Neural progenitor cell (in vitro differentiated cells): ENCODE measurements around the gene DOCK3. TPM values are rescaled to one million over a fixed set of nuclear protein-coding genes. Genes with fewer than 3 reads are reported as not detected.

Experiments used
- DNase-seq: peaks from one replicate; pipeline ENCODE4 v3.0.0-alpha.2; 2016; ENCODE audit warnings: low spot score
- H2AFZ ChIP-seq: fragments of 200-600 bp; sonication (generic); replicated peaks from 2 replicates; pipeline ENCODE4 v1.6.1; 2016; ENCODE audit warnings: antibody characterized with exemption
- H3F3A ChIP-seq: fragments of 200-600 bp; sonication (generic); 2 replicates; pipeline ENCODE4 v1.6.1; 2016; ENCODE audit warnings: antibody characterized with exemption, low read depth
- H3K27ac ChIP-seq: fragments of 200-600 bp; sonication (generic); 2 replicates; pipeline ENCODE4 v1.5.1; 2016; ENCODE audit warnings: mild to moderate bottlenecking
- H3K27me3 ChIP-seq: fragments of 200-600 bp; sonication (generic); 2 replicates; pipeline ENCODE4 v1.6.1; 2016; ENCODE audit warnings: mild to moderate bottlenecking, moderate library complexity
- H3K36me3 ChIP-seq: fragments of 200-600 bp; sonication (generic); 2 replicates; pipeline ENCODE4 v1.5.1; 2016
- H3K4me1 ChIP-seq: fragments of 200-600 bp; sonication (generic); 2 replicates; pipeline ENCODE4 v1.6.1; 2016; ENCODE audit warnings: mixed run types
- H3K4me2 ChIP-seq: fragments of 200-600 bp; sonication (generic); 2 replicates; pipeline ENCODE4 v1.6.1; 2016
- H3K4me3 ChIP-seq: fragments of 200-600 bp; sonication (generic); 2 replicates; pipeline ENCODE4 v1.5.1; 2016
- H3K79me2 ChIP-seq: fragments of 200-600 bp; sonication (generic); 2 replicates; pipeline ENCODE4 v1.6.1; 2016; ENCODE audit warnings: low read depth
- H3K9ac ChIP-seq: fragments of 200-600 bp; sonication (generic); 2 replicates; pipeline ENCODE4 v1.6.1; 2016
- H3K9me3 ChIP-seq: fragments of 200-600 bp; sonication (generic); 2 replicates; pipeline ENCODE4 v1.5.1; 2016; ENCODE audit warnings: low read depth
- H4K20me1 ChIP-seq: fragments of 200-600 bp; sonication (generic); 2 replicates; pipeline ENCODE4 v1.6.1; 2016; ENCODE audit warnings: low read depth
- H3K27ac Mint-ChIP-seq: 3 replicates; pipeline ENCODE4 v1.8.0; 2021; ENCODE audit warnings: mixed read lengths
- H3K27me3 Mint-ChIP-seq: 2 replicates; pipeline ENCODE4 v1.8.0; 2022; ENCODE audit warnings: low read depth, mild to moderate bottlenecking, inconsistent platforms, moderate library complexity, mixed read lengths; ENCODE audit not compliant: insufficient read depth
- H3K36me3 Mint-ChIP-seq: 3 replicates; pipeline ENCODE4 v1.8.0; 2021; ENCODE audit warnings: mixed read lengths
- H3K4me1 Mint-ChIP-seq: 3 replicates; pipeline ENCODE4 v1.8.0; 2021; ENCODE audit warnings: mixed read lengths
- H3K4me3 Mint-ChIP-seq: 3 replicates; pipeline ENCODE4 v1.8.0; 2021; ENCODE audit warnings: mild to moderate bottlenecking, moderate library complexity, mixed read lengths
- H3K9me3 Mint-ChIP-seq: 3 replicates; pipeline ENCODE4 v1.8.0; 2020; ENCODE audit warnings: mixed read lengths
- CTCF ChIP-seq: fragments of 200-600 bp; sonication (generic); IDR thresholded peaks from 2 replicates; pipeline ENCODE4 v1.5.1; 2017; ENCODE audit warnings: antibody characterized with exemption, mild to moderate bottlenecking
- EZH2 ChIP-seq: fragments of 200-600 bp; sonication (generic); IDR thresholded peaks from 2 replicates; pipeline ENCODE4 v1.6.1; 2017; ENCODE audit warnings: antibody characterized with exemption, mild to moderate bottlenecking, moderate library complexity
- EZH2phosphoT487 ChIP-seq: fragments of 200-600 bp; sonication (generic); IDR thresholded peaks from 2 replicates; pipeline ENCODE4 v1.6.1; 2017; ENCODE audit warnings: antibody characterized with exemption
- total RNA-seq: library from RNA; depleted of rRNA; stranded (reverse); fragments of >200 nt; gene quantifications from 2 replicates; pipeline ENCODE4 v1.2.3, GENCODE V29; 2015; ENCODE audit warnings: low replicate concordance

DOCK3 gene
- total RNA-seq, 1 donor from 2014 or later = 10.7 TPM

- Mint-ChIP-seq H3K4me1 (no peaks in the 10 kb centered on the region), H3K27ac (no peak overlapping the region), H3K27me3 (peaks cover 8% of the 10 kb centered on the region), H3K4me3 (no peak overlapping the region), H3K36me3 (peaks cover 2% of the 10 kb centered on the region), H3K9me3 (peaks cover 11% of the 10 kb centered on the region)
- TF ChIP-seq CTCF = no peak
- TF ChIP-seq EZH2 = no peak
- TF ChIP-seq EZH2phosphoT487 = no peak
- H2AFZ ChIP-seq = no peak overlapping the region
- H3K27ac ChIP-seq = no peak overlapping the region
- H4K20me1 ChIP-seq = no peaks in the 10 kb centered on the region
- H3K4me3 ChIP-seq = no peak overlapping the region
- H3K9ac ChIP-seq = no peak overlapping the region
- H3K36me3 ChIP-seq = no peaks in the 10 kb centered on the region
- no peak overlapping the region for H3K4me2 ChIP-seq
- H3K4me1 ChIP-seq = no peaks in the 10 kb centered on the region
- H3K9me3 ChIP-seq = no peaks in the 10 kb centered on the region
- H3F3A ChIP-seq = no peaks in the 10 kb centered on the region
- no peaks in the 10 kb centered on the region for H3K79me2 ChIP-seq
- DNase-seq = no peak
- H3K27me3 ChIP-seq = no peaks in the 10 kb centered on the region
Observed at GRCh38 chr3:51328206-51328605, 653.5 kb downstream of the DOCK3 start.

- Histone ChIP-seq H3K4me1 (peaks cover 10% of the 10 kb centered on the region), H3K9ac (no peak overlapping the region), H3K4me2 (no peak overlapping the region), H3F3A (no peaks in the 10 kb centered on the region), H3K27ac (no peak overlapping the region), H3K79me2 (no peaks in the 10 kb centered on the region), H3K9me3 (no peaks in the 10 kb centered on the region), H3K27me3 (no peaks in the 10 kb centered on the region), H4K20me1 (no peaks in the 10 kb centered on the region), H3K36me3 (no peaks in the 10 kb centered on the region), H2AFZ (no peak overlapping the region), H3K4me3 (no peak overlapping the region)
- H3K27ac Mint-ChIP-seq = no peak overlapping the region
- H3K4me1 Mint-ChIP-seq = peaks cover 15% of the 10 kb centered on the region
- DNase-seq = no peak
- no peak for TF ChIP-seq EZH2
- TF ChIP-seq EZH2phosphoT487 = no peak
- no peak for TF ChIP-seq CTCF
- H3K36me3 Mint-ChIP-seq = peaks cover 3% of the 10 kb centered on the region
- H3K27me3 Mint-ChIP-seq = peaks cover 8% of the 10 kb centered on the region
- no peak overlapping the region for H3K4me3 Mint-ChIP-seq
- H3K9me3 Mint-ChIP-seq = peaks cover 3% of the 10 kb centered on the region
Observed at GRCh38 chr3:51330046-51330445, 655.3 kb downstream of the DOCK3 start.

GRCh38 chr3:51332156-51332555 lies 657.4 kb downstream of the DOCK3 start:
- Mint-ChIP-seq H3K9me3 (no peaks in the 10 kb centered on the region), H3K27me3 (peaks cover 8% of the 10 kb centered on the region), H3K4me1 (peaks cover 15% of the 10 kb centered on the region), H3K27ac (peak overlapping the region; percentile 14), H3K4me3 (no peak overlapping the region), H3K36me3 (peaks cover 3% of the 10 kb centered on the region)
- Histone ChIP-seq H3K79me2 (no peaks in the 10 kb centered on the region), H3K4me1 (peaks cover 10% of the 10 kb centered on the region), H3K4me2 (no peak overlapping the region), H4K20me1 (no peaks in the 10 kb centered on the region), H2AFZ (no peak overlapping the region), H3K4me3 (no peak overlapping the region), H3K27me3 (no peaks in the 10 kb centered on the region), H3K36me3 (no peaks in the 10 kb centered on the region), H3K9ac (no peak overlapping the region), H3K27ac (no peak overlapping the region), H3K9me3 (no peaks in the 10 kb centered on the region), H3F3A (no peaks in the 10 kb centered on the region)
- no peak for TF ChIP-seq EZH2phosphoT487
- TF ChIP-seq CTCF = no peak
- TF ChIP-seq EZH2 = no peak
- no peak for DNase-seq
